HG03354 (cell line): ENCODE data around the gene USP46.

Source experiments
- ATAC-seq: cut with Tn5 transposase; IDR thresholded peaks from one replicate; pipeline ENCODE4 v1.9.1; 2021; ENCODE audit warnings: mild to moderate bottlenecking; ENCODE audit not compliant: unreplicated experiment, poor library complexity, severe bottlenecking

Gene USP46

GRCh38 chr4:52625216-52625615 is 33.9 kb downstream of the USP46 start:
- ATAC-seq = no peak

GRCh38 chr4:52622564-52622963 is 36.5 kb downstream of the USP46 start:
- no peak for ATAC-seq

GRCh38 chr4:52621567-52621966 is 37.5 kb downstream of the USP46 start:
- no peak for ATAC-seq

- no peak for ATAC-seq
Observed at GRCh38 chr4:52619591-52619931, 39.5 kb downstream of the USP46 start.

- no peak for ATAC-seq
Observed at GRCh38 chr4:52618795-52619590, 40.1 kb downstream of the USP46 start.

- ATAC-seq = no peak
Observed at GRCh38 chr4:52617336-52618020, 41.6 kb downstream of the USP46 start.

GRCh38 chr4:52614241-52614640 is 44.9 kb downstream of the USP46 start:
- no peak for ATAC-seq

- ATAC-seq = no peak
Observed at GRCh38 chr4:52612341-52612740, 46.8 kb downstream of the USP46 start.

- ATAC-seq = no peak
Observed at GRCh38 chr4:52611030-52611555, 48.0 kb downstream of the USP46 start.

GRCh38 chr4:52606726-52607125 is 52.4 kb downstream of the USP46 start:
- no peak for ATAC-seq

- ATAC-seq = no peak
Observed at GRCh38 chr4:52606040-52606439, 53.1 kb downstream of the USP46 start.

- ATAC-seq = no peak
Observed at GRCh38 chr4:52604215-52604614, 54.9 kb downstream of the USP46 start.

GRCh38 chr4:52600275-52600674 is 58.8 kb downstream of the USP46 start:
- no peak for ATAC-seq

GRCh38 chr4:52595001-52595400 is 64.1 kb downstream of the USP46 start:
- no peak for ATAC-seq

- ATAC-seq = no peak
Observed at GRCh38 chr4:52592287-52592686, 66.8 kb downstream of the USP46 start.

- no peak for ATAC-seq
Observed at GRCh38 chr4:52588771-52589591, 70.1 kb downstream of the USP46 start.

GRCh38 chr4:52588097-52588496 is 71.0 kb downstream of the USP46 start:
- ATAC-seq = peak; percentile 59

GRCh38 chr4:52586069-52586468 is 73.0 kb downstream of the USP46 start:
- no peak for ATAC-seq

GRCh38 chr4:52585379-52585778 is 73.7 kb downstream of the USP46 start:
- ATAC-seq = no peak

GRCh38 chr4:52579602-52580272 is 79.4 kb downstream of the USP46 start:
- no peak for ATAC-seq
